GM19239 (cell line): Measurements from ENCODE around the gene PLXNC1.

Experiments
- DNase-seq: peaks from one replicate; pipeline ENCODE4 v3.0.0; 2011; ENCODE audit warnings: low spot score; ENCODE audit not compliant: insufficient read length
- FAIRE-seq: peaks from 2 replicates; lab custom pipeline; 2011; peaks lifted over from hg19 to GRCh38; lab: Jason Lieb, UNC

The PLXNC1 gene

DNA sequence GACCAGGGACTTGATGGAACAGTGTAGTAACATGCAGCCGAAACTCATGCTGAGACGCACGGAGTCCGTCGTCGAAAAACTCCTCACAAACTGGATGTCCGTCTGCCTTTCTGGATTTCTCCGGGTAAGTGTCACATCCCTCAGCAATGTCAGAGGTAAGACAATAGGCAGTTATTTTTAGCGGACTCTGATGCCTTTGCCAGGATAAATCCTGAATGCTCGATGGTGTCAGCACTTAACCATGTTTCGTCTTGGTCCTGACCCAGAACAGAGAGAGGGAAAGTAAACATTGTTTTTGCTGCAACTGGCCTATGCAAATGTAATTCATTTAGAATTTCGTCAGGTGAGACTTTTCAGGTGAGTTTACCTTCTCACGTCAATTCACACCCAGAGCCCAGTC lies 112.3 kb downstream of the PLXNC1 start:
- DNase-seq (no peak), FAIRE-seq (no peak)

DNA sequence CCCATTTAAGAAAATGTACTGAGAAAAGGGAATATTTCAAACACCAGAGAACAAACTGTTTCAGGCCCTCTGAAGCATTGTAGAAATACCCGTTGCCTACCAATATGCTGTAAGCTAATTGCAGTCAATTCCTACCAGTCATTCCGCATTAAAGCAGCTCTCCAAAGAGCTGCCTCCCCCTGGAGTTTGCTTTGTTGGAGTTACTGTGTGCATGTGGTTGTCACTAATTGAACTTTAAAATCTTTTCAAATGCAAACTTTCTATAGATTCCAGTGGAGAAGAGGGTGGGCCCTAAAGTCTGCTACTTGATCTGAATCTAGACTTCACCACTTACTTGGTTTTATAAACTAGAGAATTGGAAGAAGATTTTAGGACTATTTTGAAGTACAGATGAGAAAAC lies 112.7 kb downstream of the PLXNC1 start:
- peak; percentile 51 for FAIRE-seq
- no peak for DNase-seq

DNA sequence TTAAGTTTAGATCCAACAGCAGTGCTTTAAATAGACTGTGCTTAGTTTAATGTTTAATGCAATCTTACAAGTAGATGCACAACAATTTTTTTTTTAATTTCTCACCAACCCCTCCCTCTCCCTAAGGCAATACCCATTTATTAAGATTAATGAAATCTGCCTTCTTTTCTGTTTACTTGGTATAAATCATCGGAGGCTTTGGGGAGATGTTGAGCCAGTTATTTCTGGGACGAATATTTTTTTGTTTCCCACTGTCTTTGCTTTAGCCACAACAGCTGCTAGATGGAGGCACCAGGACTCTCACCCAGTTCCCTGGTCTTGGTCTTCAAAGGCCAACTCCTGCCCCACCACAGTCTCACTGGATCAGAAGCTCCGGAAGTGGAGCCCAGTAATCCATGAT lies 113.4 kb downstream of the PLXNC1 start:
- no peak for FAIRE-seq
- DNase-seq = no peak

DNA sequence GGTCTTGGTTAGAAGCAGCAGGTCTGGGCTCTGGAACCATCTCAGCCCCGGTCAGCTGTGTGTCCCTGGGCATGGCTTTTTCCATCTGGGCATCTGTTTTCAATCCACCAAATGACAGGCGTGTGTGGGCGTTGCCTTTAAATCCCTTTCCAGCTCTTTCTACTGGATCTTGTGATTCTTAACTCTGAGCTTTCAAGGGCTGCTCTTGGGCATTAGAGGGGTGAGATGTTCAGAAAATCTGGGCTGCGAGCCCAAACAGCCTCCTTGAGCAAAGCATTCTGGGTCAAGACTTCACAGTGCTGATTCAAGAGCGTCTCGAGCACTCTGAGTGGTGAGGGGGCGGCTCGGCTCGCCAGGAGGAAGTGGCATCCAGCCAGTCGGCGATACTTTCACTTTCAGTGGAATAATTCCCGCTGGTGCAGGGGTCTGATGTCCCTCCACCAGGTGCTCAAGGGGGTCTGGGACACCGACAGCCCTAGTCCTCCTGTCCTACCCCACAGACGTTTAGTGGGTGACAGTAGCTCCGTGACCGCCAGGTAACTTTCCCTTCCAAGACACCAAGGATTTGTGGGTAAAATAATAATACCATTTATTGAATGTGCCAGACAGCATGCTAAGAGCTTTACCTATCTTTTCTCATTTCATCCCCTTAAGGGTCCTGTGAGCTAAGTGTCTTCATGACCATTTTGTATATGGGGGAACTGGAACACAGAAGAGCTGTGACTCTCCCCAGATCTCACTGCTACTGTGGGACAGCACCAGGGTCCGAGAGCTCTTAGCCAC lies 114.0 kb downstream of the PLXNC1 start:
- FAIRE-seq (peak; percentile 94), DNase-seq (peak; percentile 41)

DNA sequence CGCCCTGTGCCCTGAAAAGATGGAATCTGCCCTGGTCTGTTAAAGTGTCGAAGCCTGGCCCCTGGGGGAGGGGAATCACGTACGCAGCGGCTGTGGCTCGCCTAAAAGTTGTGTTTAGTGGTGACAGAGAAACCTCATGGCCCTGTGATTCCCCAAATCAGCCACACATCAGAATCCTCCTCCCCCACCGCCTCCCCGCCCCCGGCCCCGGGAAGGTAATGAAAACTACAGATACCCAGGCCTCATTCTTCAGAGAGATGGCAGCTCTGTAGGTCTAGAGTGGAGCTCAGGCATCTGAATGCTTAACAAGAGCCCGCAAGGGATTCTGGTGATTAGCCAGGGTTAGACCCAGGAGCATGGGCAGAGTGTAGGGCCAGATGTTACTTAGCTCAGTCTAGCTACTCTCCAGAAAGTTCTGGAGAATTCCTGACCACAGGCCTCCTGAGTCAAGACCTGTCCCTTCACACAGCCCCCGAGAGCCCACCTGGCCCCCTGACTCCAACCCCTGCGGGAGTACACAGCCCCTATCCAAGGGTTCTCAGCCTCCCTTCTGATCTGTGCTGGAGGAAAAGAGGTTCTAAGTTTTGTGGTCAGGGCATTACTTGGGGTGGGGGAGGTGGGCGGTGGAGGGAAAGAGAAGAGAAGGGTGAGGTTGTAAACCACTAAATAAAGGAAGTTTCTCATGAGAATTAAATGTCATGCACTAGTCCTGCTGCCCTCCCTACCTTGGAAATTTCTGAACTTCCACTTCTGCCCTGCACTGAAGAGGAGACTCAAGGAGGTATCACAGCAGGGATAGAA lies 114.8 kb downstream of the PLXNC1 start:
- DNase-seq (no peak), FAIRE-seq (peak; percentile 87)

DNA sequence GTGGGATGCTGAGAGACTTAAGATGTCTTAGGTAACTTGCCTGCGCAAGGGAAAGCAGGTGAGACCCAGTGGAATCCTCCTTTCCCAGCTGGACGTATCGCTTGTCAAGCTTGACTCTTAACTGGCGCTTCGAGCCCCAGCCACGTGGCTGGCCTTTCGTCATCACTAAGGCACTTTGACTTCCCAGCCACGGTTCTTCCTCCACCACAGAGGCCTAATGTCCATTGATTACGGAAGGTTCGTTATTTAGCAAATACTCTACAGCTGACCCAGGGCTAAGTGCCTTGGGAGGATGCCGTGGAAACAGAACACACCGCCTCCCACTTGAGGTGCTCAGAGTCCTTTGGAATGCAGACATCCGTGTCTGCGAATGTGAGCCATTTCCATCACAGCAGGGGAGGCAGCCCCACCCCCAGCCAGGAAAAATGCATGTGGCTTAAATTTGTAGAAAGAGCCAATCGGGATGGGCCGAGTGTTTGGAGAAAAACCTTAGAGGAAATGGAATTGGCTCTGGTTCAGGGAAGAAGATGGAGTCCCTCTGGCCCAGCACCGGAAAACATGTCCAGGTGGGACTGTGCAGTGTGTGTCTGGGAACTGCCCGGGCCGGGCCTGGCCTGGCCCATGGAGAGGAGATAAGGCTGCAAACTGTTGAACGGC lies 115.7 kb downstream of the PLXNC1 start:
- DNase-seq = no peak

DNA sequence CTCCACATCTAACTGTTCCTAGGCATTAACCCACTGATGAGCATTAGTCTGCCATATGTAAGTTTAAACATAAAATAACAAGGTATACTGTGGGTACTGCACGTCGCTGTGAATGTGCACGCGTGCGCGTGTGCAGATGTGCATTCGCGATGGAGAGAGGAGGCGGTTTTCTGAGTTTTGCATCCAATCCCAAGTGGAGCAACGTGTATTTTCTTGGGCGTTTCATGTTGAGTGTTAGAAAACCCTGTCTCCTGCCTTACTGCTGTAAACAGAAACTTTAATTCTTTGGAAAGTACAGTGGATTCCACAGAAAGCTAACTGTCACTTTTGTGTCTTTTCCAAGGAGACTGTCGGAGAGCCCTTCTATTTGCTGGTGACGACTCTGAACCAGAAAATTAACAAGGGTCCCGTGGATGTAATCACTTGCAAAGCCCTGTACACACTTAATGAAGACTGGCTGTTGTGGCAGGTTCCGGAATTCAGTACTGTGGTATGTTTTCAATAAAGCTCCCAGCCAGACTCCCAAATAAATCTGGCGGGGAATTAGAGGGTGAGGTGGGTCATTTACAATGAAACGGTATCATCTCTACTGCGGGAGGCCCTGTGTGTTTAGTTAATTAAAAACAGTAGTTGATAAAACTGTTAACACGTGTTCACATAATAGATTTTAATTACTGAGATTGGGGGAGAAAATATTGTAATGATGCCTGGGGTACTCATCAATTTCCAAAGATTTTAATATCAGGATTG lies 116.5 kb downstream of the PLXNC1 start:
- FAIRE-seq = no peak

More for the DNA sequence above, 115.7 kb downstream of the PLXNC1 start:
- no peak for FAIRE-seq

DNA sequence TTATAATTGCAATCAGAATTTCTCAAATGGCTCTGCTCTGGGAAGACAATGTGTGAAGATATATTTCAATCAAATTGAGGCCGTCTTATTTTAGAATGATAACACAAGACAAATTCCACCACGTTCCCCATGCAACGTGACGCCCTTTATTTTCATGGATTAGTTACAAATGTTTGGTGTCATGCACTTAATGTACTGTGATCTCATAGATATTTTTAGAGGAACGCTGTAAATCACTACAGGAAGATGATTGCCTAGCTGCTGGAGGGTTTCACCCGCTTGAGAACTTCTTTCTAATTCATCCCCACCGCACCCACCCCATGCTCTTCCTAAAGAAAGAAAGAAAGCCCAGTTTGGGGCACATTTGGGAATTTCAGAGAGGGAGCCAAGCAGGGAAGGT lies 117.2 kb downstream of the PLXNC1 start:
- no peak for DNase-seq
- no peak for FAIRE-seq

More for the DNA sequence above, 116.5 kb downstream of the PLXNC1 start:
- DNase-seq = no peak

DNA sequence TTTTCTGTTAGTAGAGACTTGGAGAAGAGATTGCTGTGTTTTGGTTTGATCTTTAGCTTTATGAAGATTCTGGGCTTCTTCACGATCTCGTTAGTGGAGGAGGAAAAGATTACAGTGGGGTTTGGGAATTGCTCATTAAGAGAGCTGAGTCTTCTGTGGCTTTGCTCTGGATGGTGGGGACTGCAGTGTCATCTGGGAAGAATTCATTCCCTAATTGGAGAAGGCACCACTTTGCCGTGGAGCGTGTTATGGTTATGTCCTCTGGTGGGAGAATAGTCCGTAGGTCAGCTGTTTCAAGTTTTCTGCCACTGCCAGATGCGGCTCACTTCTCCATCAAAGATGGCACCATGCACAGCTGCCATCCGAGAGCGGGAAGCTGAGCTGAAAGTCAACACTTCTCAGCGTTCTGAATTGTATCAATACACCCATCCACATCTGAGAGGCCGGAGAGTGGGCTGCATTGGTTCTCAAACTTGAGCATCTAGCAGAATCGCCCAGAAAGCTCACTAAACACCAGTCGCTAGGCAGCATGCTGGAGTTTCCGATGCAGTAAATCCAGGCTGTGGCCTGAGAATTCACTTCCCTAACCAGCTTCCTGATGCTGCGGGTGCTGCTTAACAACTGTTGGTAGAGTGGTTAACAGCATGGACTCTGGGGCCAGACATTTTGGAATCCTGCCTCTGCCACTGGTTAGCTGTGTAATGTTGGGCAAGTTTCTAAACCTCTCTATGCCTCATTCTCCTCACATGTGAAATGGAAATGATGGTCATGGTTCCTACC lies 117.8 kb downstream of the PLXNC1 start:
- FAIRE-seq = no peak
- no peak for DNase-seq

DNA sequence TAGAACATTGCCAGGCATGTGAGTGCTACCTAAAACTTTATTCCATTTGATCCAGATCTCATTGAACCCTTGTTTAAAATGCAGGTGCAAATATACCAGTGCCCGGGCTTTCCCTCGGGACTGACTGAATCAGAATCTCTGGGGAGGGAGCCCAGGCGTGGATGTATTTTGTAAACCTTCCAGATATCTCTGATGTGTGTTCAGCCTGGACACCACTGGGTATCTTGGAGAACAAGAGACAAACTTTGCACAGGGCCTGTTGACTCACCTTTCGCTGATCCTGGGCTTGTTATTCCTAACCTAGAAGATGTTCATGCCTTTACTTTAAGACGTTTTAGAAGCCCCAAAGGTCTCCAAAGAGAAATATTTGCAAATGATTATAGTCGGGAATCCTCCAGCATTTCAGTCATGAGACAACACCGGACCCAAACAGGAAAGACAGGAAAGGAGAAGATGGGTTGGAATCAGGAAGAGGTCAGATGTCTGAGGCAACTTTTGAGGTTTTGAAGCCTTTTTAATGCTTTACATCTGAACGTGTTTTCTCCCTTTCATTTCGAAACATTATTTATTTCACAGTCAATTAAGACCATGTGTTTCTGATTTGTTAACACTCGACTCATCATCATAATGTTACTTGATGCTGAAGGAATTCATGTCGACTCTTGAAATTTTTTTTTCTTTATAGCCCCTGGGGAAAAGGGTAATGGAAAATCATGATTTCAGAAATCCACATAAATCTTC lies 118.6 kb downstream of the PLXNC1 start:
- FAIRE-seq (peak; percentile 80), DNase-seq (no peak)

DNA sequence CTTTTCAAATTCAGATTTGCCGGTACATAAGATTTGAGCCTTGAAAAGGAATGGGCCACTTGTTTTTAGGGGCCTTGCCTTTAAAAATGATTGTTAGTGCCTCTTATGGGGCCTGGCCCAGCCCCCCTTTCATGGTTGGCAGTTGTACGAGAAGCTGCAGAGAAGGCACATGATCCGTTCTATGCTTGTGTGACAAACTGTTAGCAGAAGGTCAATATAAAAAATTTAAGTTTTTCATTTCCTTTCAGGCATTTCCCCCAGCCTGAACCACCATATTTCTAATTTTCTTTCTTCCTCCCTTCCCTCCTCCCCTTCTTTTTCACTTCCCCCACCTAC lies 119.1 kb downstream of the PLXNC1 start:
- FAIRE-seq = peak; percentile 33
- DNase-seq = no peak

DNA sequence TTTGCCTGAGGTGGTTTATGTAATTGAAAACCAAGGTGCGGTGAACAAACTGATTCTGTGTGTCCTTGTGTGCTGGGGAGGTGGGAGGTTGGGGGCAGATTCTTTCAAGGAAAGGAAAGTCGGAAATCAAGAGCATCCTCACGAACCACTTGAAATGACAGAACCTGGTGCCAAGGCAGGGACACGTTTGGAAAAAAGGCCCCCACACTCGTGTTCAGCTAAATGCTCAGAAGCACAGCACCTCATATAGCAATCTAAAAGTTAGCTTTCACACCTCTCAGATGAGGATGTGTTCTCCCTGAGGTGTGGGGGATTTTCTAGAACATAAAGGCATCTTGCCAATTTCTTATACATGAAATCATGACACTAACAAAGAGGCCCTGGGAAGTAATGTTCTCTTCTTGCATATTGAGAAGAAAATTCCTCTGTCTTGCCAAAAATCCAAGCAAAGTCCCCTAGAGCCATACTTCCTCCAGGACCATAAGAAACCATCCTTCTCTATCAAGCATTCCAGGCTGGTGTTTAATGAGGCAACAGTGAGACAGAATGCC lies 119.6 kb downstream of the PLXNC1 start:
- no peak for DNase-seq
- peak; percentile 82 for FAIRE-seq

DNA sequence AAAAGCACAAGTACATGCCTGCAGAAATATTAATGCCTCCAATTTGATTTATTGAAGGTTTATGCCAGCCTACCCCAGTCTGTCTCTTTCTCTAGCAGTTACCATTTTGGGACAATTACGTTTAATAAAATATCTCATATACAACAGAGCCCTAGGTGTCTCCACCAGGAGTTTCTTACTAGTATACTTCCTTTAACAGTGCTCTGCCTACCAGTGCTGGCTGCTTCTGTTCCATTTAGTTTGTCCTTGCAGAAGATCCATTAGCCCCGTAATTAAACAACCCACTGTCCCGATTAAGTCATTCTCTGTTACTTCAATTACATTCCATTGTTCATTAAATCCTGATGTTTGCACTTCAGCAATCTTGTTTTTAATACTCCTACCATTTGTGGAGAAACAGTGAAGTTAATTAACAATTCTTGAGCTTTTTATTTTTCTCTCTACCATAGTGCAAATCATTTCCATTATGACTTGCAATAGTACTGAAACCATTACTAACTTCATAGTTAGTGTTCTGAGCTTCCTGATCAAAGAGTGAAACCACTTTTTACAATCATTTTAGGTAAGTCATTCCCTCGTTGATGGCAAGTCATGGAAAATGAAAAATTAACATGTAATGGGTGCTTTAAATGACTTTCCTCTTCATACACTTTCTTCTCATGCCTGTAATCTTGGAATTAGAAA lies 121.1 kb downstream of the PLXNC1 start:
- FAIRE-seq = peak; percentile 83
- no peak for DNase-seq

DNA sequence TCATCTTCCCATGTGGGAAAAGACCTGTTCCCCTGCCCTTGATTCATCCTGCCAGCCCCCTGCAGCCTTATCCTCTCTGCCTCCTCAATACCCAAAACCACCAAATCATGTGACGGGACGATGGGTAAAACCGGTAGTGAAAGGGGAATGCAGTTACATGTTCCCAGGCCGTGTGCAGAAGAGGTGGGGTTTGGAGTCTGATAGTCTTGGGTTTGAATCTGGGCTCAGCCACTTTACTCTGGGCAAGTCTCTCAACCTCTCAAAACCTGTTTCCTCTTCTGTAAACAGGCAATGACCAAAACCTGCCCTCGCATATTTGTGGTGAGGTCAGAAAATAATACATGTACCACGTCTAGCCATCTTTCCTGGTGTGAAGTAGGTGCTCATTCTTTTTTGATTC lies 123.0 kb downstream of the PLXNC1 start:
- DNase-seq (no peak), FAIRE-seq (peak; percentile 94)

DNA sequence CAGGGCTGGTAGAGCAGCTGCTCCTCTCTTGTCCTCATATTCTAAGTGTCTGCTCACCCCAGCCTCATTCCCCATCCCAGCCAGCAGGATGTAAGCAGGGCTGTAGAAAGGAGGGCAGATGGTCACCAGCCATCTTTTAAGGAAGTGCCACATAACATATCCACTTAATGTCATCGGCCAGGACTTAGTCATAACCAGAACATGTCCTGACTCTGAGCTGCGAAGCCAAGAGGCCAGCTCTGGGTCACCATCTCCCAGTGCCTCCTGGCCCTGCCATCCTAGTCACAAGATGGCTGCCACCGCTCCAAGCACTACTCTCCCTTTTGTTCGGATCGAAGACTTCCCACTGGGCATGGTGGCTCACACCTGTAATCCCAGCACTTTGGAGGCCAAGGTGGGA lies 123.9 kb downstream of the PLXNC1 start:
- FAIRE-seq (peak; percentile 47), DNase-seq (no peak)

DNA sequence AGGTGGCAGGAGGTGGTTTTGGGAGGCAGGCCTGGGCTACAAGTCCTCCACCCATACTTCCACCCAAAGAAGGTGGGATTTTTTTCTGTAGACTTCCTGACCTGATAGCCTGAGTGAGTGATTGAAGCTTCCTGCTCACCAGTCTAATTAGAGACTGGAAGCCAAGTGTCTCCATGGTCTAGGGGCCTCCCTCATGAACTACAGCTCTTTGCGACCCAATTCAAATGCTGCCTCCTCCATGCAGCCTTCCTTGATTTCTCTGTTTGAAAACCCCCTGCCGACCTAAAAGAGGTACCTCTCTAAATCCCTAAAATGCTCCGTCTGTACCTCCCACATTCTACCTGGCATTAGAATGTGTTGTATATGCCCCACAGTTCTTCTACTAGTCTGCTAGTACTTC lies 124.9 kb downstream of the PLXNC1 start:
- DNase-seq (no peak), FAIRE-seq (peak; percentile 21)

DNA sequence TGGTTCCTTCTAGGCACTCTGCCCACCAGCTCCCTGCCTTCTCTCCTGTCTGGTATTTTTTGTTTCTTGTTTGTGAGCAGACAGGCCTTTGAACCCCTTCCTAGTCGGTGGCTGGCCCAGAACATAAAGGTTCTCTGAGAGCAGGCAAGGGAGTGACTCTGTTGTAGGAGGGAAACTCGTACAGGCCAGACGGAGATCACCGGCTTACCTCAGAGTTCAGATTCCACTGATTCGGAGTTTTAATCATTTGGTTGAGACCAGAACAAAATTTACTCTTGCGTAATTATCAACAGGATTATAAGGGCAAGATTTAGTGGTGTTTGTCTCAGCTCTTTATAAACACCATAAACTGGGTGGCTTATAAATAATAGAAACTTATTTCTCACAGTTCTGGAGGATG lies 128.3 kb downstream of the PLXNC1 start:
- DNase-seq (no peak), FAIRE-seq (no peak)

DNA sequence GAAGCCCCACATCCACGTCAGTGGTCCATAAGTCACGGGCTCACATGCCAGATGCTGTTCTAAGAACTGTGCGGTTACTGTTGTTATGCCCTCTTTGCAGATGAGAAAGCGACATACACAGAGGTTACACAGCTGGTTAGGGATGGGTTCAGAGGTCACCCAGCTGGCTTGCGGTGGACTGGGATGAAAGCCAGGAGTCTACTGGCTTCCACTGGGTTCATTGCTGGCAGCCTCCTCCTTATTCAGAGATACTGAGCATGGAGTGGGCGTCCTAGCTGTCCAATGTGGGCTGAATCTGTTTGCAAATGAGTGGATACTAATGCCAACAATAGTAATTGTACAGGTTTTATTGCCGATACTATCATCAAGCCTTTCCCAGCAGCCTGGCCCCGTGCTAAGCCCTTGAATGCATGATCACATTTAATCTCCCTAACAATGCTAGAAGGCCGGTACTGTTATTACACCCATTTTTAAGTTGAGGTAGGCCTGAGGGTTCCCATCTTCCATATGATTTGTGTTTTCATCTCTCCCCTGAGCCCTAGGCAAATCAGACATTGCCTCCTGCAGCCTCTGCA lies 129.1 kb downstream of the PLXNC1 start:
- FAIRE-seq (no peak), DNase-seq (no peak)
